Measurements from ENCODE around the gene OR8S1. TPM values are rescaled to one million over a fixed set of nuclear protein-coding genes. Genes with fewer than 3 reads are reported as not detected.

The OR8S1 gene
- total RNA-seq, 1 experiment from 2014 or later, result not detected

DNA sequence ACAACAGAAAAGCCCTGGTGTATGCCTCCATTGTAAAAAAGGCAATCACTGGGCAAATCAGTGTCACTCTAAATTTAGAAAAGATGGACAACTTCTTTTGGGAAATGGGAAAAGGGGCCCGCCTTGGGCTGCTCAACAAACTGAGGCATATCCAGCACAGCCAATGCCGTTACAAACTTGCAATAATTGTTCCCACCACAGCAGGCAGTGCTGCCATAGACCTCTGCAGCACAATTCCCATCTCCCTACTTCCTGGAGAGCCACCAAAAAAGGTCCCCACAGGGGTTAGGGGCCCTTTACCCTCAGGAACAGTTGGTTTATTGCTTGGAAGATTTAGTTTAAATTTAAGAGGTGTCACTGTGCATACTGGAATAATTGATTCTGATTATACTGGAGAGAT is 16.4 kb upstream of the OR8S1 start:
- peaks cover 42 to 76% of the 10 kb centered on the region in 2 experiments for H3K9me3 Mint-ChIP-seq
- H3K79me2 ChIP-seq (ENCODE audit: insufficient read depth, low read length), result no peaks in the 10 kb centered on the region
- H3K36me3 Mint-ChIP-seq (ENCODE audit: insufficient read depth in 1 of 3, low read depth in 3 of 3), result peaks cover 0 to 3% (median 1%) of the 10 kb centered on the region in 3 experiments; a peak in 2 of 7 replicates
- no peak overlapping the region for H2BK20ac ChIP-seq (ENCODE audit: low read depth, low read length, poor library complexity, severe bottlenecking)
- no peaks in the 10 kb centered on the region for H3K4me1 ChIP-seq (ENCODE audit: insufficient read depth, low read length)
- no peak overlapping the region for H4K91ac ChIP-seq (ENCODE audit: insufficient read length, low read depth, low read length)
- no peak overlapping the region for H3K18ac ChIP-seq (ENCODE audit: insufficient read length, low read depth, low read length)
- no CpG with 5 or more reads among the region's 2 CpGs for WGBS (ENCODE audit: extremely low coverage, insufficient read length, low lambda C conversion rate)
- H3K9ac ChIP-seq (ENCODE audit: extremely low read depth, insufficient read length, low read length), result no peak overlapping the region
- H3K14ac ChIP-seq (ENCODE audit: insufficient read depth, low read length), result no peak overlapping the region
- no peak overlapping the region for H3K56ac ChIP-seq (ENCODE audit: insufficient read length, low read depth, low read length)
- H3K4me3 Mint-ChIP-seq, result no peak overlapping the region
- peaks cover 6% of the 10 kb centered on the region for H3K27me3 Mint-ChIP-seq (ENCODE audit: low read depth)
- H4K20me1 ChIP-seq (ENCODE audit: control insufficient read depth, insufficient read depth, insufficient read length), result no peaks in the 10 kb centered on the region
- no peaks in the 10 kb centered on the region for H3K27me3 ChIP-seq (ENCODE audit: insufficient read depth, low read length)
- no peak overlapping the region for H3K27ac Mint-ChIP-seq
- no peak overlapping the region for H2BK12ac ChIP-seq (ENCODE audit: insufficient read length, low read depth, low read length)
- H3K9me3 ChIP-seq (ENCODE audit: control insufficient read depth, low read depth, low read length), result peaks cover 6% of the 10 kb centered on the region
- no peak overlapping the region for H2AFZ ChIP-seq (ENCODE audit: low read length)
- H3T11ph ChIP-seq (ENCODE audit: low read length), result no peak overlapping the region
- H3K4ac ChIP-seq (ENCODE audit: low read depth, low read length), result no peak overlapping the region
- H3K4me1 Mint-ChIP-seq, result no peaks in the 10 kb centered on the region
- H2BK120ac ChIP-seq (ENCODE audit: low read depth, low read length, poor library complexity, severe bottlenecking), result no peak overlapping the region
- H3K27ac ChIP-seq (ENCODE audit: insufficient read length, low read depth, low read length), result no peak overlapping the region
- H4K5ac ChIP-seq (ENCODE audit: insufficient read length, low read depth, low read length), result no peak overlapping the region
- DNase-seq, result no peak
- no peak overlapping the region for H3K23ac ChIP-seq (ENCODE audit: insufficient read length, low read depth, low read length)
- H3K4me2 ChIP-seq (ENCODE audit: insufficient read depth, insufficient read length, low read length), result no peak overlapping the region
- H2BK15ac ChIP-seq (ENCODE audit: low read depth, low read length), result no peak overlapping the region
- H3K23me2 ChIP-seq (ENCODE audit: insufficient read length, low read depth, low read length, poor library complexity, severe bottlenecking), result no peaks in the 10 kb centered on the region
- no peak overlapping the region for H4K8ac ChIP-seq (replicated peaks; ENCODE audit: insufficient read length, low read depth, low read length)
- TF ChIP-seq CTCF (conservative IDR thresholded peaks at IDR 0.05), result no peak
- H2AK5ac ChIP-seq (ENCODE audit: insufficient read length, low read length), result no peak overlapping the region
- no peak overlapping the region for H2BK5ac ChIP-seq (ENCODE audit: insufficient read length, low read length)
- H3K79me1 ChIP-seq (ENCODE audit: insufficient read depth, low read depth, low read length, poor library complexity, severe bottlenecking), result no peaks in the 10 kb centered on the region
